ENCODE data around the gene TET3. TPM values are rescaled to one million over a fixed set of nuclear protein-coding genes. Genes with fewer than 3 reads are reported as not detected.

Gene TET3
- total and polyA plus RNA-seq, 2 experiments from 2014 or later, result 3.6 to 14.5 TPM

- Histone ChIP-seq H3K27me3 (no peaks in the 10 kb centered on the region), H2AFZ (no peak overlapping the region), H3K9me3 (ENCODE audit: low read depth) (no peaks in the 10 kb centered on the region), H3K4me3 (no peak overlapping the region), H4K20me1 (ENCODE audit: insufficient read depth, poor library complexity, severe bottlenecking) (peaks cover 56% of the 10 kb centered on the region), H3K4me2 (no peak overlapping the region), H3K9me2 (replicated peaks; ENCODE audit: insufficient read depth) (no peaks in the 10 kb centered on the region), H3K36me3 (replicated peaks; ENCODE audit: insufficient read depth, low read depth) (no peaks in the 10 kb centered on the region), H3K4me1 (ENCODE audit: insufficient read depth) (peaks cover 4% of the 10 kb centered on the region), H3K27ac (no peak overlapping the region), H3K79me2 (peaks cover 100% of the 10 kb centered on the region)
- 93% methylated on average over 8 of the region's 8 CpGs for WGBS (ENCODE audit: low lambda C conversion rate, missing lambda C conversion rate)
- no peak for DNase-seq (ENCODE audit: low spot score)
- no peak for TF ChIP-seq EZH2 (IDR thresholded peaks at IDR 0.05; ENCODE audit: borderline replicate concordance)
- TF ChIP-seq EZH2phosphoT487 (IDR thresholded peaks at IDR 0.05; ENCODE audit: low read depth, severe bottlenecking, unreplicated experiment), result no peak
- no peak for TF ChIP-seq CTCF (IDR thresholded peaks at IDR 0.05; ENCODE audit: poor library complexity)
These were observed 9.6 kb downstream of the TET3 start for GRCh38 chr2:73994178-73994831.

GRCh38 chr2:73995810-73996209, 11.1 kb downstream of the TET3 start:
- Histone ChIP-seq H3K4me3 (no peak overlapping the region), H3K36me3 (replicated peaks; ENCODE audit: insufficient read depth, low read depth) (no peaks in the 10 kb centered on the region), H3K27me3 (no peaks in the 10 kb centered on the region), H2AFZ (no peak overlapping the region), H3K27ac (no peak overlapping the region), H3K9me3 (ENCODE audit: low read depth) (no peaks in the 10 kb centered on the region), H3K4me2 (no peak overlapping the region), H4K20me1 (ENCODE audit: insufficient read depth, poor library complexity, severe bottlenecking) (peaks cover 57% of the 10 kb centered on the region), H3K79me2 (peaks cover 91% of the 10 kb centered on the region), H3K4me1 (ENCODE audit: insufficient read depth) (peaks cover 17% of the 10 kb centered on the region), H3K9me2 (replicated peaks; ENCODE audit: insufficient read depth) (no peaks in the 10 kb centered on the region)
- no peak for TF ChIP-seq EZH2phosphoT487 (IDR thresholded peaks at IDR 0.05; ENCODE audit: low read depth, severe bottlenecking, unreplicated experiment)
- no peak for TF ChIP-seq EZH2 (IDR thresholded peaks at IDR 0.05; ENCODE audit: borderline replicate concordance)
- no peak for TF ChIP-seq CTCF (IDR thresholded peaks at IDR 0.05; ENCODE audit: poor library complexity)
- DNase-seq (ENCODE audit: low spot score), result no peak
- 98% methylated on average over 5 of the region's 5 CpGs for WGBS (ENCODE audit: low lambda C conversion rate, missing lambda C conversion rate)

GRCh38 chr2:73997813-73998212, 13.1 kb downstream of the TET3 start:
- H4K20me1 ChIP-seq (ENCODE audit: insufficient read depth, poor library complexity, severe bottlenecking), result peaks cover 71% of the 10 kb centered on the region
- peaks cover 86% of the 10 kb centered on the region for H3K79me2 ChIP-seq
- H3K27me3 ChIP-seq, result no peaks in the 10 kb centered on the region
- H3K9me2 ChIP-seq (replicated peaks; ENCODE audit: insufficient read depth), result no peaks in the 10 kb centered on the region
- H3K9me3 ChIP-seq (ENCODE audit: low read depth), result no peaks in the 10 kb centered on the region
- no peak for DNase-seq (ENCODE audit: low spot score)
- TF ChIP-seq EZH2 (IDR thresholded peaks at IDR 0.05; ENCODE audit: borderline replicate concordance), result no peak
- no peak for TF ChIP-seq CTCF (IDR thresholded peaks at IDR 0.05; ENCODE audit: poor library complexity)
- no peak for TF ChIP-seq EZH2phosphoT487 (IDR thresholded peaks at IDR 0.05; ENCODE audit: low read depth, severe bottlenecking, unreplicated experiment)
- no peaks in the 10 kb centered on the region for H3K36me3 ChIP-seq (replicated peaks; ENCODE audit: insufficient read depth, low read depth)
- H3K4me2 ChIP-seq, result no peak overlapping the region
- no peak overlapping the region for H3K27ac ChIP-seq
- 93% methylated on average over 6 of the region's 6 CpGs for WGBS (ENCODE audit: low lambda C conversion rate, missing lambda C conversion rate)
- H3K4me1 ChIP-seq (ENCODE audit: insufficient read depth), result peaks cover 33% of the 10 kb centered on the region
- no peak overlapping the region for H3K4me3 ChIP-seq
- H2AFZ ChIP-seq, result no peak overlapping the region
